CD14-positive monocyte (primary cell): Measurements from ENCODE around the gene KRTAP5-7. TPM values are rescaled to one million over a fixed set of nuclear protein-coding genes. Genes with fewer than 3 reads are reported as not detected.

Source experiments
- DNase-seq, 3 donors: peaks; one replicate each; pipeline ENCODE4 v3.0.0-alpha.2; 2011 to 2022
- H2AFZ ChIP-seq: 2 replicates; pipeline ENCODE4 v1.6.0; 2012; ENCODE audit warnings: mild to moderate bottlenecking, low read depth, low read length, inconsistent platforms; ENCODE audit not compliant: insufficient read depth, poor library complexity, severe bottlenecking
- H3K27ac ChIP-seq, 2 donors: 1 replicate in 1 of 2; 2 replicates in 1 of 2; pipeline ENCODE4 v1.5.1; 2012 to 2013; ENCODE audit warnings: low read length in 2 of 2, control low read depth in 1 of 2, inconsistent platforms in 1 of 2, low read depth in 1 of 2, mild to moderate bottlenecking in 1 of 2
- H3K27me3 ChIP-seq, 2 donors: one replicate each; pipeline versions ENCODE4 v1.6.0 to v1.6.1; 2011 to 2013; ENCODE audit warnings: low read length in 2 of 2; ENCODE audit not compliant: control insufficient read depth in 2 of 2, insufficient read depth in 2 of 2
- H3K36me3 ChIP-seq, 2 donors: replicated peaks in 1 of 2; 1 replicate in 1 of 2; 2 replicates in 1 of 2; pipeline versions ENCODE4 v1.5.1 to v1.6.1; 2012 to 2013; ENCODE audit warnings: low read length in 2 of 2, control low read depth in 1 of 2, inconsistent platforms in 1 of 2, mild to moderate bottlenecking in 1 of 2; ENCODE audit not compliant: insufficient read depth in 2 of 2, control insufficient read depth in 1 of 2
- H3K4me1 ChIP-seq, 2 donors: 1 replicate in 1 of 2; 2 replicates in 1 of 2; pipeline versions ENCODE4 v1.5.1 to v1.6.1; 2012 to 2013; ENCODE audit warnings: low read length in 2 of 2, control low read depth in 1 of 2, inconsistent platforms in 1 of 2, mild to moderate bottlenecking in 1 of 2, moderate library complexity in 1 of 2; ENCODE audit not compliant: insufficient read depth in 2 of 2, control insufficient read depth in 1 of 2
- H3K4me2 ChIP-seq: replicated peaks from 2 replicates; pipeline ENCODE3; 2012; ENCODE audit warnings: low read length, moderate library complexity, mild to moderate bottlenecking; ENCODE audit not compliant: poor library complexity, severe bottlenecking; ENCODE audit errors: extremely low read depth
- H3K4me3 ChIP-seq, 3 experiments: fragments of 200-600 bp in 1 of 3; sonication (generic) in 1 of 3; replicated peaks in 1 of 3; 1 replicate in 2 of 3; 2 replicates in 1 of 3; pipeline ENCODE4 v1.5.1; 2011 to 2013; ENCODE audit warnings: low read length in 3 of 3, mild to moderate bottlenecking in 3 of 3, control low read depth in 2 of 3, low read depth in 2 of 3, inconsistent platforms in 1 of 3, moderate library complexity in 1 of 3
- H3K79me2 ChIP-seq: 2 replicates; pipeline ENCODE4 v1.6.0; 2012; ENCODE audit warnings: mild to moderate bottlenecking, control low read depth, inconsistent platforms, low read length, moderate library complexity; ENCODE audit not compliant: insufficient read depth
- H3K9ac ChIP-seq: 2 replicates; pipeline ENCODE4 v1.6.0; 2017; ENCODE audit warnings: low read length, mild to moderate bottlenecking; ENCODE audit not compliant: insufficient read depth, poor library complexity, severe bottlenecking
- H3K9me3 ChIP-seq, 2 donors: replicated peaks in 1 of 2; 1 replicate in 1 of 2; 2 replicates in 1 of 2; pipeline versions ENCODE4 v1.5.1 to v1.6.1; 2012 to 2013; ENCODE audit warnings: low read length in 2 of 2, control low read depth in 1 of 2; ENCODE audit not compliant: control insufficient read depth in 1 of 2, insufficient read depth in 1 of 2
- H4K20me1 ChIP-seq: 2 replicates; pipeline ENCODE4 v1.6.0; 2012; ENCODE audit warnings: mild to moderate bottlenecking, low read length, control low read depth, moderate library complexity; ENCODE audit not compliant: insufficient read depth
- H3K27ac Mint-ChIP-seq, 7 donors: one replicate each; pipeline ENCODE4 v1.8.0; 2020; ENCODE audit warnings: mild to moderate bottlenecking in 7 of 7, mixed read lengths in 7 of 7, moderate library complexity in 6 of 7, inconsistent platforms in 2 of 7
- H3K27me3 Mint-ChIP-seq, 3 donors: one replicate each; pipeline ENCODE4 v1.8.0; 2021 to 2022; ENCODE audit warnings: low read depth in 3 of 3, mild to moderate bottlenecking in 3 of 3, mixed read lengths in 3 of 3, moderate library complexity in 3 of 3, inconsistent platforms in 1 of 3
- H3K36me3 Mint-ChIP-seq, 2 donors: one replicate each; pipeline ENCODE4 v1.8.0; 2020; ENCODE audit warnings: mixed read lengths in 2 of 2, inconsistent platforms in 1 of 2, mild to moderate bottlenecking in 1 of 2
- H3K4me1 Mint-ChIP-seq: one replicate; pipeline ENCODE4 v1.8.0; 2020; ENCODE audit warnings: mild to moderate bottlenecking, mixed read lengths
- H3K4me3 Mint-ChIP-seq, 2 donors: one replicate each; pipeline ENCODE4 v1.8.0; 2020; ENCODE audit warnings: mild to moderate bottlenecking in 2 of 2, mixed read lengths in 2 of 2, moderate library complexity in 1 of 2
- H3K9me3 Mint-ChIP-seq, 7 donors: one replicate each; pipeline ENCODE4 v1.8.0; 2020 to 2022; ENCODE audit warnings: mixed read lengths in 7 of 7, mild to moderate bottlenecking in 6 of 7, moderate library complexity in 6 of 7, inconsistent platforms in 2 of 7
- CTCF ChIP-seq: fragments of 200-600 bp; IDR thresholded peaks from one replicate; pipeline ENCODE4 v1.8.0; 2022; ENCODE audit warnings: antibody characterized with exemption, mild to moderate bottlenecking
- WGBS: methylation state at CpG from one replicate; pipeline ENCODE4 v1.1.5; 2013; ENCODE audit warnings: missing lambda C conversion rate; ENCODE audit not compliant: insufficient coverage; 5-methylcytosine and 5-hydroxymethylcytosine counted together
- intact Hi-C, 2 donors: fragments of 100-400 bp; cut with micrococcal nuclease; formaldehyde crosslinking; loops; one replicate each; pipeline versions ENCODE4 v1.15.0 to v1.15.1; 2023
- polyA plus RNA-seq, 3 donors: library from polyadenylated mRNA; depleted of rRNA in 1 of 3; unstranded in 2 of 3; stranded (reverse) in 1 of 3; fragments of 300-500 nt in 2 of 3; fragments of >200 nt in 1 of 3; fragmentation: Illumina TruSeq in 2 of 3; gene quantifications; 1 replicate in 2 of 3; 2 replicates in 1 of 3; pipeline ENCODE4 v1.2.3, GENCODE V29; 2012 to 2021

The KRTAP5-7 gene
- polyA plus RNA-seq, 3 donors = 0.05 TPM; not detected in 2

DNA sequence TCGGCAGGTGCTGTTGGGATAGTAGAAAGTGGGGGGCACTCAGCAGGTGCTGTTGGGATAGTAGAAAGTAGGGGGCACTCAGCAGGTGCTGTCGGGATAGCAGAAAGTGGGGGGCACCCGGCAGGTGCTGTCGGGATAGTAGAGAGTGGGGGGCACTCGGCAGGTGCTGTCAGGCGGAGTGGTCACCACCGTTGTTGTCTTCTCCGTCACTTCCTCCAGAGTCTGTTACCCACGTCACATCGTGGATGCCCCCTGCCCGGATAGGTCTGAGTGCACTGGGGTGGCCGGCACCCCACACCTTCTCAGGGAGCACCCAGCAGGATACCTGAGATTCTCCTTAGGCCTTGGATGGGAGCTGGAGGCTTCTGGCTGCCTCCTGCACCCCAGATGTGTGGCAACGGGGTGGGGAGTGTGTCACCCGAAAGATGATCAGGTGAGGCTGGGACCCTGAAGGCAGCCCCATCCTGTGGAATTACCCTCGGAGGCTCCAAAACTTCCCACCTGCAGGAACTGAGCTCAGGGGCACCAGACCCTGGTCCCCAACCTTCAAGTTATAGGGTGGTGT, 24.1 kb upstream of the KRTAP5-7 start:
- Histone ChIP-seq H3K79me2 (no peaks in the 10 kb centered on the region), H3K4me1 (no peaks in the 10 kb centered on the region), H3K27ac (no peak overlapping the region), H3K36me3 (peaks cover 65 to 84% of the 10 kb centered on the region in 2 donors), H2AFZ (no peak overlapping the region), H4K20me1 (no peaks in the 10 kb centered on the region), H3K27me3 (no peaks in the 10 kb centered on the region), H3K4me2 (no peak overlapping the region), H3K9me3 (peaks cover 0 to 3% of the 10 kb centered on the region in 2 donors), H3K9ac (no peak overlapping the region), H3K4me3 (no peak overlapping the region)
- Mint-ChIP-seq H3K36me3 (peaks cover 61 to 87% of the 10 kb centered on the region in 2 donors), H3K27me3 (no peaks in the 10 kb centered on the region), H3K4me3 (no peak overlapping the region), H3K4me1 (peaks cover 4% of the 10 kb centered on the region), H3K9me3 (peaks cover 0 to 15% (median 10%) of the 10 kb centered on the region in 7 donors), H3K27ac (no peak overlapping the region)
- intact Hi-C loops = no loop called here
- no peak for TF ChIP-seq CTCF
- 99% methylated on average over 10 of the region's 15 CpGs for WGBS
- DNase-seq = no peak

GRCh38 chr11:71504531-71504930, 22.5 kb upstream of the KRTAP5-7 start:
- no peaks in the 10 kb centered on the region for H3K27me3 ChIP-seq
- no peak for DNase-seq
- H3K27me3 Mint-ChIP-seq = no peaks in the 10 kb centered on the region
- WGBS = 79% methylated on average over 10 of the region's 10 CpGs
- no peak overlapping the region for H3K4me2 ChIP-seq
- no peaks in the 10 kb centered on the region for H3K4me1 Mint-ChIP-seq
- H2AFZ ChIP-seq = no peak overlapping the region
- TF ChIP-seq CTCF = no peak
- peaks cover 8 to 27% (median 19%) of the 10 kb centered on the region in 7 donors for H3K9me3 Mint-ChIP-seq
- H3K9ac ChIP-seq = no peak overlapping the region
- H3K4me1 ChIP-seq = no peaks in the 10 kb centered on the region
- intact Hi-C loops = no loop called here
- peaks cover 46 to 71% of the 10 kb centered on the region in 2 donors for H3K36me3 Mint-ChIP-seq
- no peak overlapping the region for H3K27ac ChIP-seq
- H3K4me3 Mint-ChIP-seq = no peak overlapping the region
- H3K27ac Mint-ChIP-seq = peak overlapping the region in 2 of 7 donors; percentile 17 to 69
- no peak overlapping the region for H3K4me3 ChIP-seq
- no peaks in the 10 kb centered on the region for H4K20me1 ChIP-seq
- H3K9me3 ChIP-seq = peaks cover 2 to 3% of the 10 kb centered on the region in 2 donors
- H3K36me3 ChIP-seq = peaks cover 49 to 69% of the 10 kb centered on the region in 2 donors
- no peaks in the 10 kb centered on the region for H3K79me2 ChIP-seq
